K562 (cell line): Measurements from ENCODE around the gene PIM3.

Source experiments
- ARID3A ChIP-seq: IDR thresholded peaks from 2 replicates; pipeline ENCODE4 v1.6.1; 2012; ENCODE audit warnings: low read depth, low read length, improper control_type of control experiment, borderline replicate concordance
- FOXM1 ChIP-seq, 2 experiments: fragments of 450-650 bp in 1 of 2; sonication (generic) in 1 of 2; formaldehyde crosslinking in 1 of 2; IDR thresholded peaks; 2 replicates each; pipeline versions ENCODE4 v1.6.1 to v1.9.0; 2017 to 2022; ENCODE audit warnings: low read depth in 2 of 2, mild to moderate bottlenecking in 2 of 2, missing genetic modification reagents in 1 of 2, moderate library complexity in 1 of 2
- GATAD2B ChIP-seq: fragments of 450-650 bp; IDR thresholded peaks from 2 replicates; pipeline ENCODE4 v1.6.1; 2017; ENCODE audit warnings: mild to moderate bottlenecking, borderline replicate concordance
- KAT8 ChIP-seq: fragments of 450-650 bp; IDR thresholded peaks from 2 replicates; pipeline ENCODE4 v1.6.1; 2016; ENCODE audit warnings: low read depth, mild to moderate bottlenecking
- NCOA2 ChIP-seq, 2 experiments: fragments of 450-650 bp; IDR thresholded peaks; 2 replicates each; pipeline ENCODE4 v1.6.1; 2018; ENCODE audit warnings: mild to moderate bottlenecking in 2 of 2, moderate library complexity in 1 of 2; ENCODE audit not compliant: partially characterized antibody in 2 of 2
- U2AF1 ChIP-seq: fragments of 200-400 bp; formaldehyde crosslinking; optimal IDR thresholded peaks from 2 replicates; pipeline ENCODE3; 2017; ENCODE audit warnings: mild to moderate bottlenecking, low read depth, low read length, moderate library complexity
- YY1 ChIP-seq, 3 experiments: IDR thresholded peaks; 2 replicates each; pipeline ENCODE4 v1.6.1; 2011; ENCODE audit warnings: low read length in 2 of 3, mild to moderate bottlenecking in 2 of 3, moderate library complexity in 2 of 3, borderline replicate concordance in 1 of 3, control low read depth in 1 of 3, low read depth in 1 of 3; ENCODE audit not compliant: insufficient read depth in 3 of 3, insufficient replicate concordance in 2 of 3, control insufficient read depth in 1 of 3, insufficient read length in 1 of 3; ENCODE audit errors: extremely low read depth in 1 of 3
- ZNF780A ChIP-seq: fragments of 250-450 bp; sonication (Bioruptor Pico); IDR thresholded peaks from 2 replicates; pipeline ENCODE4 v1.5.0; 2021; ENCODE audit warnings: mild to moderate bottlenecking
- ZSCAN29 ChIP-seq: fragments of 450-650 bp; IDR thresholded peaks from 2 replicates; pipeline ENCODE4 v1.6.1; 2017

- TF ChIP-seq ZNF780A (CRISPR knock-in tag) (no peak), KAT8 (no peak), U2AF1 (no peak), ARID3A (no peak), FOXM1 (IDR thresholded peaks at IDR 0.05; ENCODE audit: low read depth) (no peak), FOXM1 (CRISPR knock-in tag; IDR thresholded peaks at IDR 0.05; ENCODE audit: low read depth) (no peak), ZSCAN29 (no peak), YY1 (IDR thresholded peaks at IDR 0.05; ENCODE audit: borderline replicate concordance in 1 of 3, control insufficient read depth in 1 of 3, extremely low read depth in 1 of 3, insufficient read depth in 3 of 3, insufficient read length in 1 of 3, insufficient replicate concordance in 2 of 3, low read depth in 1 of 3, low read length in 2 of 3) (no peak), GATAD2B (no peak), NCOA2 (IDR thresholded peaks at IDR 0.05; ENCODE audit: partially characterized antibody in 2 of 2) (no peak)
Observed at GRCh38 chr22:49928555-49929210, 31.9 kb upstream of the PIM3 start.
